ENCODE results near the gene GTF2F1. TPM values are rescaled to one million over a fixed set of nuclear protein-coding genes. Genes with fewer than 3 reads are reported as not detected.
"Not testable (repeated sequence)": the region's sequence is repeated elsewhere in the genome, so short reads cannot be mapped to it uniquely, and the experiment has no call there.

The GTF2F1 gene, protein sequence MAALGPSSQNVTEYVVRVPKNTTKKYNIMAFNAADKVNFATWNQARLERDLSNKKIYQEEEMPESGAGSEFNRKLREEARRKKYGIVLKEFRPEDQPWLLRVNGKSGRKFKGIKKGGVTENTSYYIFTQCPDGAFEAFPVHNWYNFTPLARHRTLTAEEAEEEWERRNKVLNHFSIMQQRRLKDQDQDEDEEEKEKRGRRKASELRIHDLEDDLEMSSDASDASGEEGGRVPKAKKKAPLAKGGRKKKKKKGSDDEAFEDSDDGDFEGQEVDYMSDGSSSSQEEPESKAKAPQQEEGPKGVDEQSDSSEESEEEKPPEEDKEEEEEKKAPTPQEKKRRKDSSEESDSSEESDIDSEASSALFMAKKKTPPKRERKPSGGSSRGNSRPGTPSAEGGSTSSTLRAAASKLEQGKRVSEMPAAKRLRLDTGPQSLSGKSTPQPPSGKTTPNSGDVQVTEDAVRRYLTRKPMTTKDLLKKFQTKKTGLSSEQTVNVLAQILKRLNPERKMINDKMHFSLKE
- 10 to 100 TPM; 32.5 to 35.4 TPM for total RNA-seq
- long read RNA-seq, donor 1, transcript GTF2F1-201 (13 exons, 2,731 nt): major isoform, 25 of 33 reads
- long read RNA-seq, donor 1, partial matches to known transcripts: 7 of 33 reads
- long read RNA-seq, donor 1, other reads (novel, unspliced or antisense): 1 of 33 reads
- long read RNA-seq, donor 2, transcript GTF2F1-201 (13 exons, 2,731 nt): major isoform, 127 of 171 reads
- long read RNA-seq, donor 2, partial matches to known transcripts: 29 of 171 reads
- long read RNA-seq, donor 2, other reads (novel, unspliced or antisense): 15 of 171 reads

DNA sequence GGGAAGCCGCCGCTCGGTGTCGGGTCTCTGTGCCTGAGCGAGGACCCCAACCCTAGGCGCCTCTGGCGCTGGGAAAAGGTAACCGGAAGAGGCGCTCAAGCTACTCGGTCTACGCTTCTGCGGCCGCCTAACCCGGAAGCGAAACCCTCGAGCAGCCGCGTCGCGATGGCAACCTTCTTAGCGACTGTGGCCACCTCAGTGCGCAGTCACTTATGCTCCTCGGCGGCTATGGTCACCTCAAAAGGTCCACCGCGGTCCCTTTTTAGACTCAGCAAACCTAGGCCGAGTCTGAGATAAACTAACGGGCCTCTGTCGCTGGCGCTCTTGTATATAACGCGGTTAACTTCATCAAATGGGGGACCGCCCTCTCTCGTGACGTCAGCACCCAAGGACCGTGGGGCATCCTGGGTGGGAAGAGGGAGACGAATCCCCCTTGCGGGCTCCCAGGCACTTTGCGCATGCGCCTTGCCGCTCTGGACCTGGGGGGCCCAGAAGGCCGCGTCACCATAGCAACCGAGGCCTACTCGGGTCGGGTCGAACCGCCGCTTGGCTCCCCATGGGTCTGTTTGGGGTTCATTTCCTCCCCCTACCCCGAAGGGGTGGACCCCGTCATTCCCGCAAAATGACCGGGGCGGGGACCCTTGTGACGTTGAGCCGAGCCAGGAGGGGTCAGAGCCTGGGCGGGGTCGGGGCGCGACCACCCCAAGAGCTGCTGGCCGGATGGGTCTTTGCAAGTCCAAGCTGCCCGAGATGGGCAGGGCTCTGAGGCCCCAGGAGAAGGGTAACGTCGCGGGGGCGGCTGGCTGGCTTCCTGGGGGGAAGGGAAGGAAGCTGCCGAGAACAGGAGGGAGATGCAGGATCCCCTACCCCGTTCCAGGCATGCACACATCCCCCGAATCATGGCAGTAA is at the start of gene GTF2F1:
GTF2F1 (minus strand) TSS at position 91 of the 909 bp plus-strand sequence. CDS start 169 bp downstream, outside the sequence.
- intact Hi-C loops (cut with DNase I): no loop called here
- DNase-seq (ENCODE audit: low spot score): peak; percentile 99

DNA sequence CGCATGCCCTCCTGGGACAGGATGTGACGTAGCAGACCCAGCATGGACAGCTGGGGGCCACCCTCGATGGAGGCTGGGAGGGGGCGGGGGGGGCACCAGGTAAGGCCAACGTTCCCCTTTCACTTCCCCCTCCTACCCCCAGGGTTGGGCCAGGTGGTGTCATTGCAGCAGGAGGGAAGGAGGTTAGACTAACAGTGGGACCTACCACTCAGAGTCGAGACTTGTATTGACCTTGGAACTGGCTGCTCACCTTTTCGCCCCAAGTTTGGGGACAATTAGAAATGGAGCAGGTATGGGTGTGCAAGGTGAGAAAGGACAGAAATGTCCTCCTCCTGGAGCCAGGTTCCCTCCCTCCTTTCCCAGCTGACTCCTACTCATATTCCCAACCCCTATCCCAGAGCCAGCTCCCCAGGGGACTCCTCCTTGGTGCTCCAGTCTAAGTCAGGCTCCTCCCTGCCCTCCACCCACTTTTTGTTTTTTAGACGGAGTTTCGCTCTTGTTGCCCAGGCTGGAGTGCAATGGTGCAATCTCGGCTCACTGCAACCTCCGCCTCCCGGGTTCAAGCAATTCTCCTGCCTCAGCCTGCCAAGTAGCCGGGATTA is 49.2 kb upstream of the GTF2F1 start:
- DNase-seq (ENCODE audit: low spot score): no peak
- intact Hi-C loops (cut with DNase I): no loop called here

DNA sequence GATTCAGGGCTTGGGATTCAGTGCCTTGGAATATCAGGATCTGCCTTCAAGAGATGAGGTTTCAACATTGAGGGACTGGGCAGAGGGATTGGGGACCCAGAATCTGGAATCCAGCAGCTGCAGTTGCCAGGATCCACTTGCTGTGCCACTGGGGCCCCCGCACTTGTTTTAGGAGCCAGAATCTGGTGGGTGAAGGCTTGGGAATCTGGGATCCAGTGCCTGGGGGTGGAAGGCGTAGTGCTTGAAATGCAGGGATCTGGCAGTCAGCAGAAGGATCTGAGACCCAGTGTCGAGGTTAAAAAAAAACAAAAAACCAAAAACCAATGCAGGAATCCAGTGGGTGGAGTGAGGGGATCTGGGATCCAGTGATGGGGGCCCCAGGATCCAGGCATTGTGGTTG is 47.9 kb upstream of the GTF2F1 start:
- intact Hi-C loops (cut with DNase I): no loop called here
- DNase-seq (ENCODE audit: low spot score): no peak

DNA sequence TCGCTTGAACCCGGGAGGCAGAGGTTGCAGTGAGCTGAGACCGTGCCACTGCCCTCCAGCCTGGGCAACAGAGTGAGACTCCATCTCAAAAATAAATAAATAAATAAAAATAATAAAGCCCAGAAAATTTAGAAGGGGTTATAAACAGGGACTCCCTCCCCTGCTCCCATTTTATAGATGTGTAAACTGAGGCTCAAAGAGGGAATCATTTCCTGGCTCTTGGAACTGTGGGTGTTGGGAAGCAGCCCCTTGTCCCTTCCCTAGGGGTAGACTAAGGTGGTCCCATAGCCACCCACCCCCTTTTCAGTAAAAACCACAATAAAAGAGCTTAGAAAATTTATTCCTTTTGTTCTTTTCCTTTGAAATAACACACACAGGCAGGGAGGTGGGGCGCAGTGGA is 46.8 kb upstream of the GTF2F1 start:
- intact Hi-C loops (cut with DNase I): no loop called here
- no peak for DNase-seq (ENCODE audit: low spot score)

DNA sequence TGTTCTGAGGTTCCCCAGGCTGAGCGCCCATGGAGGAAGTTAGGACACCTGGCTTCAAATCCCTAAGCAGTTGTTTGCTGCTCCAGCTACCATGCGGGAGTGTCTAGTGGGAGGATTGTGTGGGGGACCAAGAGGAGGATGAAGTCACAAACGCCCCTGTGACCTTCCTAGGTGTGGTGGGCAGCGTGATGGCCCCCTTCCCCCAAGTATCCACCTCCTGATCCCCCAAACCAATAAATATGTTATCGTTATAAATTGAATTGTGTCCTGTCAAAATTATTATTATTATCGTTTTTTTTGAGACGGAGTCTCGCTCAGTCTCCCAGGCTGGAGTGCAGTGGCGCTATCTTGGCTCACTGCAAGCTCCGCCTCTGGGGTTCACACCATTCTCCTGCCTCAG is 40.7 kb upstream of the GTF2F1 start, which contains the start of gene SLC25A41:
SLC25A41 (minus strand) TSS at position 101 of the 400 bp plus-strand sequence; CDS start at position 31, 70 bp downstream.
- intact Hi-C loops (cut with DNase I): no loop called here

DNA sequence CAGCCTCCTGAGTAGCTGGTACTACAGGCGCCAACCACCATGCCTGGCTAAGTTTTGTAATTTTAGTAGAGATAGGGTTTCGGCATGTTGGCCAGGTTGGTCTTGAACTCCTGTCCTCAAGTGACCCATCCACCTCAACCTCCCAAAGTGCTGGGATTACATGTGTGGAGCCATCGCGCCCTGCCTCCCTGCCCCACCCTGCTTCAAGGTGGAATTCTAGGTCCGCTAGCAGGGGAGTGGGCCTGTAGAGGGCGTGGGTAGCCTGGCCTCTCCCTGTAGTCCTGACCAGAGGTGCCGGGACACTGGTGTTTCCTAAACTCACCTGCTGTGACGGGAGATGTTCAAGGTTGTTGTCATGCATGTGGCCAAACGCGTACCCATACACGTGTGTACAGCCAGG is 40.2 kb upstream of the GTF2F1 start:
- DNase-seq (ENCODE audit: low spot score): no peak
- intact Hi-C loops (cut with DNase I): no loop called here

More for the DNA sequence above, 40.7 kb upstream of the GTF2F1 start, which contains the start of gene SLC25A41:
- DNase-seq (ENCODE audit: low spot score): no peak

DNA sequence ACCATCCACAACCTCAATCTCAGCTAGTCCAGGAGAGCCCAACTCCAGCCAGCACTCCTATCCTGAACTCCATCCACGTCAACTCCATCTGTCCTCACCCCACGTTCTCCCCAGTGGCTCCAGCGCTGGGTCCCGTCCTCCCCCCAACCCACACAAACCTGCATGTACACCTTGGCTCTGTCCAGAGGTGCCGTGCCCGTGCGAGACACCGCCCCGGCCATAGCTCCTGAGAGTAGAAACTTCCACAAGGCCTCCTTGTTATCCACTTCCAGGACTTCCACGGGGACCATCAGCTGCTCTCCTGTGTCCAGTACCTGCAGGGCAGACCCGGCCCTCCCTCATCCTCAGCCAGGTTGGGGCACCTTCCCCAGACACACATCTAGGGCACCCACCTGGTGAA is 38.9 kb upstream of the GTF2F1 start:
- intact Hi-C loops (cut with DNase I): no loop called here
- no peak for DNase-seq (ENCODE audit: low spot score)

DNA sequence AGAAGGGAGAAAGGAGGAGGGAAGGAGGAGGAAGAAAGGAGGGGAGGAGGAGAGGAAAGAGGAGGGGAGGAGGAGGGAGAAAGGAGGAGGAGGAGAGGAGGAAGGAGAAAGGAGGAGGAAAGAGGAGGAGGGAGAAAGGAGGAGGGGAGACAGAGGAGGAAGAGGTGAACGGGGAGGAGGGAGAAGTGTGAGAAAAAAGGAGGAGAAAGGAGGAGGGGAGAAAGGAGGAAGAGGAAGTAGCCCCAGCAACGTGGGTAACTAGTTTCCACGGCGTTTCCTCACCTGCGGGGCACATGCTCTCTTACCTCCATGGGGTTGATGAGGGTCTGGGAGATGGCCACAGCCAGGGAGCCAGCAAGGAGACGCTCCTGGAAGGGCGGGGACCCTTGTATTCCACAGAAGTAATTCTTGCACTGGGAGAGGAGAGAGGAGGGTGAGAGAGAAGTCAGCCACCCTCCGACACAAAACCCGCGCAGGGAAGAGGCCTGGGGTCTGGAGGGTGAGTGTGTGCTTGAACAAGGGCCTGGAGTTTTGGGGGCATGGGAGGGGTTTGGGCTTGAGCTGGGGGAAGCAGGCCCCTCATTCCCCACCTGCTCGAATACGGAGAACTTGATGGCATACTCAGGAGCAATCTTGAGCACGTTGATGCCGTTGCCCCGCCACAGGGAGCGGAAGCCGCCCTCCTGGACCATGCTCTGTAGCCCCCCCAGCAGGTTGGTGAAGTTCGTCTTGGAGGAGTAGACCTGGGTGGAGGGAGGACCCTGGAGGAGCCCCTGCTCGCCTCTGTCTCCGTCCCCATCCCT is 36.7 kb upstream of the GTF2F1 start:
- intact Hi-C loops (cut with DNase I): no loop called here
- no peak for DNase-seq (ENCODE audit: low spot score)

DNA sequence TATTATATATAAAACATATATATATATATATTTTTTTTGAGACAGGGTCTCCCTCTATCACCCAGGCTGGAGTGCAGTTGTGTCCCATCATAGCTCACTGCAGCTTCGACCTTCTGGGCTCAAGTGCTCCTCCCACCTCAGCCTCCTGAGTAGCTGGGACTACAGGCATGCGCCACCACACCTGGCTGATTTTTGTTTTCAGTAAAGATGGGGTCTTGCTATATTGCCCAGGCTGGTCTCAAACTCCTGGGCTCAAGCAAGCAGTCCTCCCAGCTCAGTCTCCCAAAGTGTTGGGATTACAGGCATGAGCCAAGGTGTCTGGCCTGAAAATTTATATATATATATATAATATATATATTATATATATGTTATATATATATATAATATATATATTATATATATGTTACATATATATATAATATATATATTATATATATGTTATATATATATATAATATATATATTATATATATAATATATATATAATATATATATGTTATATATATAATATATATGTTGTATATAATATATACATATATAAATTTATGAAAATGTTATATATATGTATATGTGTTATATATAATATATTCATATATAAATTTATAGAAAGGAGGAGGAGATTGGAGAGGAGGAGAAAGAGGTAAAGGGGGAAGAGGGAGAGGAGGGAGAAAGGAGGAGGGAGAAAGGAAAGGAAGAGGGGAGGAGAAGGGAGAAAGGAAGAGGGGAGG is 35.9 kb upstream of the GTF2F1 start:
- DNase-seq (ENCODE audit: low spot score); intact Hi-C loops (cut with DNase I): not testable (repeated sequence)

DNA sequence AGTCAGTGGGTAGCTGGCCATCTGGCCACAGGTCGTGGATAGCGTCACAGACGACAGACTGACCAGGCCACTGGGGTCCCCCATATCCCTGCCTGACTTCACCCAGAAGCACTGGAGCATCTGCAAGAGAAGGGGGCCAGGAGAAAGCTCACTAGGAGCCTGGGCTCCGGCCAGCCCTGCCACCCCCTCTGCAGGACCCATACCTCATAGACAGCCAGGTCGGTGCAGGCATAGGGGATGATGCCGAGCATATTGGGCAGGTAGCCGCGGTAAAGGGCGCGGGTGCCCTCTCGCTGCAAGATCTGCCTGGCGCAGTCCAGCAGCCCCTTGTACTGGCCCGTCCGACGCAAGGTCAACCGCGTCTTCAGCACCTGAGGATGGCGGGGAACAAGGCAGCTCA is 34.2 kb upstream of the GTF2F1 start:
- intact Hi-C loops (cut with DNase I): no loop called here
- peak; percentile 77 for DNase-seq (ENCODE audit: low spot score)

DNA sequence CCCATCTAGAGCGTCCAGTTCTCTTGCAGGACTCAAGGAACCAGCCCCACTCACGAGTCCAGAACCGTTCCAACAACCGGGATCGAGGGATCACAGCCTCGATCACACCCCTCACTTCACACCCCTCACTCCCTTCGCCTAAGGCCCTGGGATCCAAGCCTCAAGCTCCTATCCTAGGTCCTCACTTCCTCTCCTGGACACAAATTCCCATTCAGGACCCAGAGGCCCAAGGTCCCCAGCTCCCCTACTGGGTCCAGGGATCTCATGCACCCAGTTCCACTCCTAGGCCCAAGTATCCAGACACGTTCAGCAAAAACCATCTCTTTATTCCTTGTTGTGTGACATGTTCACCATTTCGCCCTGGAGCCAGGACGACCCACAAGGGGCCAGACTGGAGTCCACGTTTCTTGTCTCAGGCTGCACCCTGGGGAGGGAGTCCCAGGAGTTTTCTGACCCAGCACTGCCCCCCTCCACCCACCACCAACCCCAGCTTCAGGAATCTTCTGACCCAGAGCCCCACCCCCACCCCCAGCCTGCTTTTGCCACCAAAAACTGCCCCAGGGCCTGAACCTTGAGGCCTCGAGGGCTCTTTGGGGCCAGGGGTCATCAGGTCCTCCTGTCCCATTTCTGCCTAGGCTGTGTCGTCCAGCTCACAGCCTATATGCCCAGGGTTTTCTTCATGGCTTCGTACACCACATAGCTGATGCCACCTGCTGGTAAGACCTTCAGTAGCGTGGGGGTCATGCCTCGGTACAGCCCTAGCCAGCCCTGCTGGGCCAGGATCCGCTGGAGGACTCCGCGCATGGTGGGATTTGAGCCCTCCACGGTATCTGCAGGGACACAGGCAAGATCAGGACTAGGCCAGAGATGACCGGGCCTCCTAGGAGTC is 33.0 kb upstream of the GTF2F1 start:
- no peak for DNase-seq (ENCODE audit: low spot score)
- intact Hi-C loops (cut with DNase I): no loop called here

DNA sequence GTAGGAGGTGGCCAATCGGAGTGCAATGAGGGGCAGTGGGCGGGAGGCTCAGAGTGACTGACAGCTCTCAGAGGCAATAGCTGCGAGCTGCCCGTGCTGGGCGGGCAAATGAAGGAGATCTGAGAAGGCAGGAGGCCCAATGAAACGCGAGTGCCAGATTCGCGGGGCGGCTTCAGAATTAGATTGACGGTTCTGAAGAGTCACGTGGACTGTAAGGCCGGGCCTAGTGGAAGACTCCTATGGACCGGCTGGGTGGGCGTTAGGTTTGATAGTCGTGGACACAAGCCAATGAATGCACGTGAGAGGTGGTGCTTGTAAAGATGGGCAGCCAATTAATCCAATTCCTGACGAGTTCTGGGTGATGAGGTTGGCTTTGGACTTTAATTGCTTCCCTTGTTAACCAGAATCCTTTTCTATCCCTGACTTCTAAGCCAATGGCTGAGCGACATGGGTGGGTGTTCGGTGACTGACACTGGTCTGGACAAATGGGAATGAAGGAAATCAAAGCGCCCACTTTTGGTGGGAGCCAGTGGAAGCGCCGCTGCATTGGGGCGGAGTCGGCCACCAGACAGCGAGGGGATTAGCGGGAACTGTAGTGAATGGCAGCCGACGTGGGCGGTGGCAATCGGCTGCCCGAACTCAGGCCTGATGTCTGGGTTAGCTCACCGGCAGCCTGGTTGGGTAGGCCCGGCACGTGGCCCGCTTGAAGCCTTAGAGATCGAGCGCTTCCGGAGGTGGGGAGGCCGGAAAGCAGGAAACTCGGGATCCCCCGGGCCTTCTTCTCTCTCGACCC is 32.2 kb upstream of the GTF2F1 start:
- intact Hi-C loops (cut with DNase I): loop anchor here in 1 of 2 donors (5.0 kb wide), 1 partner anchor 403 kb away; no protein-coding TSS in a partner anchor
- DNase-seq (ENCODE audit: low spot score): peak; percentile 98

DNA sequence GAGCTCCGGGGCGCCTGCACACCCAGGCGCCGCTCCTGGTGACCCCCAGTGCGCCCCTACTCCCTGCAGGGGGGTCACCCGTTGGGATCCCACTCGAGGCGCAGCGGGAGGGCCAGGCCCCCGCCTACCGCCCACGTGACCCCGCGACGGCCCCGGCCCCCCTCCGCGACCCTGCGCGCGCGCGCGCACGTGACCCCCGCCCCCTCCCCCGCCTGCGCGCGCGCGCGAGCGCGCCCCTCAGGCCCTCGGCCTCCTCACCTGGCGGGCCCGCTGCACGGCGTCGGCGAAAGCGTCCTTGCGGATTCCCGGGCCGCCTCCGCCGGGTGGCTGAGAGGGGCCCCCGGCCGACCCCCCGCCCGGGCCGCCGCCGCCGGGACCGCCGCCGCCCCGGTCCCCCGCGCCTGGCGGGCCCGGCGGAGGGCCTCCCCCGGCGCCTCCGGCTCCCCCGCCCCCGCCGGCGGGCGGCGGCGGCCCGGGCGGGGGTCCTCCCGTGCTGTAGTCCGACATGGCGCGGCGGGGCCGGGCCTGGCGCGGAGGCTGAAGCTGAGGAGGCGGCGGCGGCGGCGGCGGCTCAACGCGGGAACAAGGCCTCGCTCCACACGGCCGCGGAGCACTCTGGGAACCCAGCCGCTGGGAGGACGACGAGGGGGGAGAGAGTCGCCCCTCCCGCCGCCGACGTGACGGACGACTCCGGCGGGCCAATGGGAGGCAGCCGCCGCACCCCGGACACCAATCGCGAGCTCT is 31.4 kb upstream of the GTF2F1 start, which contains the start of gene KHSRP:
KHSRP (minus strand) TSS at position 617 of the 744 bp plus-strand sequence; CDS start at position 507, 110 bp downstream.
- peak; percentile 100 for DNase-seq (ENCODE audit: low spot score)
- intact Hi-C loops (cut with DNase I): loop anchor here in 1 of 2 donors (5.0 kb wide), 1 partner anchor 402 kb away; no protein-coding TSS in a partner anchor

DNA sequence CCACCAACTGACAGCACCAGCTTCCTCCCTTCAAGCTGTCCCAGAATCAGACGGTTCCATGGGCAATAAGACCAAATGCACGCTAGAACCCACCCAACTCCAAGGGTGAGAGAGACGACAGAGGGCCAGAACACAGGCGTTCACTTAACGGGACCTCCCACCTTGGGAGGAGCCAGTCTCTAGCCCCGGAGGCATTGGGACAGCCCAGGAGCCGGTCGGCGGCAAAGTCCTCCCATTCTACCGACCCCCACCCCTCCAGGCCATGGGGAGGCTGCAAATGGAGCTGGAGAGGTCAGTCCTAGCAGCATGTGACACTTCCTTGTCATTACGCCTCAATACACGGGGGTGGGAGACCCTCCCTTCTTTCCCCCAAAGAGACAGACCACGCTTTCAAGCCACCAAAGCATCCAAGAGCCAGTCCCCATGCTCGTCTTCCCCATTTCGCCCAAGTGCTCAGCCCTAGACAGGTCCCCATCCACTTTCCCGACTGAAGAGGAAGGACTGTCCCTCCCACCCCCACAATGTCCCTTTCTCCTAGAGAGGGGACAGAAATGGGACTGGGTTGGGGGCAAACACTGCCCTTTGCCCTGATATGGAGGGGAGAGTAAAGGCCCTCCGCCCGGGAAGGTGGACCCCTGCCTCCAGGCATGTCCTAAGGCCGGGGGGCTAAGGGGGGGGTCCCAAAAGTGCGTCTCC is 30.7 kb upstream of the GTF2F1 start:
- peak; percentile 82 for DNase-seq (ENCODE audit: low spot score)
- intact Hi-C loops (cut with DNase I): loop anchor here in 1 of 2 donors (5.0 kb wide), 1 partner anchor 401 kb away; no protein-coding TSS in a partner anchor

Data from posterior vena cava (tissue), 2 donors.